Measurements from ENCODE around the gene KIF18B. TPM values are rescaled to one million over a fixed set of nuclear protein-coding genes. Genes with fewer than 3 reads are reported as not detected.

Gene KIF18B
- polyA plus RNA-seq, 1 experiment, result 10.6 TPM

DNA sequence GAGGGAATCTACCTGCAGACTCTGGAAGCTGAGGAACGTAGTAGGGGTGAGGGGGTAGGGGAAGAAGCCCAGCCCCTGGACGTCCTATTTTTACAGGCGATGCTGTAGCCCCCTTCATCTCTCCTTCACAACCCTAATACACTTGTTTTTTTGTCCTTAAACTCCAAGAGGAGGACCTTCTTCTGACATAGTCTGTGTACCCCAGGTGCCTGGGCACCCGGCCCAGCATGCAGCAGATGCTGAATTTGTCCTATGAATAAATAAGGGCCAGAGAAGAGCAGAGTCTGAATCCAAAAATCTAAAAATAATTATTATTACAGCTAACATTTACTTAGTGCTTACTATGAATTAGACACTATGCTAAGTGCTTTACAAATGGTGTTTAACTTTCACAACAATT lies 5.1 kb downstream of the KIF18B start:
- ChIA-PET CTCF (interaction anchor here (1.1 to 4.7 kb wide), 5 partner anchors 22 to 193 kb away, joined by 3 to 30 read pairs (median 4); partner anchors contain the start of gene ACBD4), POLR2A (no interaction called here)
- DNase-seq (ENCODE audit: low read depth), result no peak
- TF ChIP-seq, protein P1, sequence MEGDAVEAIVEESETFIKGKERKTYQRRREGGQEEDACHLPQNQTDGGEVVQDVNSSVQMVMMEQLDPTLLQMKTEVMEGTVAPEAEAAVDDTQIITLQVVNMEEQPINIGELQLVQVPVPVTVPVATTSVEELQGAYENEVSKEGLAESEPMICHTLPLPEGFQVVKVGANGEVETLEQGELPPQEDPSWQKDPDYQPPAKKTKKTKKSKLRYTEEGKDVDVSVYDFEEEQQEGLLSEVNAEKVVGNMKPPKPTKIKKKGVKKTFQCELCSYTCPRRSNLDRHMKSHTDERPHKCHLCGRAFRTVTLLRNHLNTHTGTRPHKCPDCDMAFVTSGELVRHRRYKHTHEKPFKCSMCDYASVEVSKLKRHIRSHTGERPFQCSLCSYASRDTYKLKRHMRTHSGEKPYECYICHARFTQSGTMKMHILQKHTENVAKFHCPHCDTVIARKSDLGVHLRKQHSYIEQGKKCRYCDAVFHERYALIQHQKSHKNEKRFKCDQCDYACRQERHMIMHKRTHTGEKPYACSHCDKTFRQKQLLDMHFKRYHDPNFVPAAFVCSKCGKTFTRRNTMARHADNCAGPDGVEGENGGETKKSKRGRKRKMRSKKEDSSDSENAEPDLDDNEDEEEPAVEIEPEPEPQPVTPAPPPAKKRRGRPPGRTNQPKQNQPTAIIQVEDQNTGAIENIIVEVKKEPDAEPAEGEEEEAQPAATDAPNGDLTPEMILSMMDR (IDR thresholded peaks at IDR 0.05; ENCODE audit: insufficient read depth, low read depth, low read length), result no peak
- Histone ChIP-seq H3K4me3 (ENCODE audit: low read depth, low read length) (no peak overlapping the region), H3K27me3 (ENCODE audit: control insufficient read depth, insufficient read depth, low read length) (no peaks in the 10 kb centered on the region), H3K36me3 (ENCODE audit: control insufficient read depth, insufficient read depth, low read length) (no peaks in the 10 kb centered on the region)

DNA sequence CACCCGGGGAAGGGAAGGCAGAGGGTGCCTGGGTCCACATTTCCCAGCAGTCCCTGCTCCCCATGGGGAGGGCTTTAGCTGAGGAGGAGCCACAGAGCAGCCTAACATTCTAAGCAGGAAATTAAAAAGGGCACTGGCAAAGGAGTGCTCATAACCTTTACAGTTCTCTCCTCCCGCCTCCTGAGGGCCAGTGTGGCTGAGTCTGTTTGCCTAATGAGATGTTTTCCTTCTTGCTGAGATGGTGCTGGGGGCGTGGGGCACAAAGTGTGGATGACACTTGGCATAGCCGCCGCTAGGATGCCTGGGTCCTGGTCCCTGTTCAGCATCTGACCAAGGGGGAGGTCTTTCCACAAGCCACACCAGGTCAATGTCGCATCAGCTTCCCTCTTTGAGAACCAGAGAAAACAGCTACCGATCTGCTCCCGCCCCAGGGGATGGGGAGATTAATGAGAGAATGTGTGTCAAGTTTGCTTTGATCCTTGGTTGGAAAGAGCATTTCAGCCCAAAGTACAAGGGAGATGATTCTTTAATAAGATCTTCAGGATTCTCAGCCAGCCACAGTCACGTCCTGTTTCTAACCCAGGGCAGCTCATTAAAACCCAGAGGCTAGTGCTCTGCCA lies 5.8 kb downstream of the KIF18B start:
- H3K4me3 ChIP-seq (ENCODE audit: low read depth, low read length), result no peak overlapping the region
- CTCF ChIA-PET, result interaction anchor here (0.8 to 4.7 kb wide), 5 partner anchors 22 to 194 kb away, joined by 3 to 30 read pairs (median 4); partner anchors contain the start of gene ACBD4
- no peaks in the 10 kb centered on the region for H3K27me3 ChIP-seq (ENCODE audit: control insufficient read depth, insufficient read depth, low read length)
- POLR2A ChIA-PET, result no interaction called here
- DNase-seq (ENCODE audit: low read depth), result no peak
- no peaks in the 10 kb centered on the region for H3K36me3 ChIP-seq (ENCODE audit: control insufficient read depth, insufficient read depth, low read length)
- TF ChIP-seq, protein P1 (IDR thresholded peaks at IDR 0.05; ENCODE audit: insufficient read depth, low read depth, low read length), result 0 out of 2 replicates have a peak, but pooled peaks have one; percentile 3

DNA sequence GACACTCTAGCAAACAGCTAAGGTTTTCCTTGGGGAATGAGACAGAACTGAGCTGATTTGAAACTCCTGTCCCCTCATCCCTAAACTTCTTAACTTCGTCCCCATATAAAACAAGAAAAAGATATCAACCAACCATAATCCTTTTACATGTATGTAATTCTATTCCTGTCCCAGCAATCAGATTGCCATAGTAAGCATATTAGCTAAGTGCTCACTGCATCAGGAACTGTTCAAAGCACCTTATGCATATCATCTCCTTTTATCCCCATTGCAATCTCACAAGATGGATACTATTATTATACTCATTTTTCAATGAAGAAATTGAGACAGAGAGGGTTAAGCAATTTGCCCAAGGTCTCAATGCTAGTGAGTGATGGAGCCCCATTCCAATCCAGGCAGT lies 6.8 kb downstream of the KIF18B start:
- CTCF ChIA-PET, result interaction anchor here (1.0 to 4.7 kb wide), 4 partner anchors 9 to 79 kb away, joined by 3 to 30 read pairs (median 6); no protein-coding TSS in a partner anchor
- Histone ChIP-seq H3K36me3 (ENCODE audit: control insufficient read depth, insufficient read depth, low read length) (peaks cover 2% of the 10 kb centered on the region; the same call in 1 of the 2 replicates), H3K27me3 (ENCODE audit: control insufficient read depth, insufficient read depth, low read length) (no peaks in the 10 kb centered on the region), H3K4me3 (ENCODE audit: low read depth, low read length) (no peak overlapping the region)
- TF ChIP-seq, protein P1 (IDR thresholded peaks at IDR 0.05; ENCODE audit: insufficient read depth, low read depth, low read length), result no peak
- DNase-seq (ENCODE audit: low read depth), result no peak
- POLR2A ChIA-PET, result no interaction called here

DNA sequence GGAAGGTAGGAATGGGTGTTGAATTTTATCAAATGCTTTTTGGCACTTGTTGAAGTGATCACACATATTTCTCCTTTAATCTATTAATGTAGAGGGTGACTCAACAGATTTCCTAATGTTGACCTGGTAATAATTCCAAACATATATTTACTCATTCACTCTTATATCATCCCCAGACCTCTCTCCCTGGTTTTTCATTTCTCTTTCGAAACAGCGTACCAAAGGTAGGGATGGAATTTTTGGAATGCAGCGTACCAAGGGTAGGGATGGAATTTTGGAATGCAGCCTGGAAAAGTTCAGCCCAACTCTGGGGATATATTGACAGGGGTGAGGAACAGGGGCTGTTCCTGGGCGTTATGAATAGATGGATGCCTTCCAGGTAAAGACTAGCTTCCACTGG lies 7.3 kb downstream of the KIF18B start:
- no peak for DNase-seq (ENCODE audit: low read depth)
- ChIA-PET CTCF (interaction anchor here (1.0 to 4.7 kb wide), 5 partner anchors 9 to 159 kb away, joined by 3 to 30 read pairs (median 4); no protein-coding TSS in a partner anchor), POLR2A (no interaction called here)
- H3K4me3 ChIP-seq (ENCODE audit: low read depth, low read length), result no peak overlapping the region
- H3K36me3 ChIP-seq (ENCODE audit: control insufficient read depth, insufficient read depth, low read length), result peaks cover 2% of the 10 kb centered on the region
- TF ChIP-seq, protein P1 (IDR thresholded peaks at IDR 0.05; ENCODE audit: insufficient read depth, low read depth, low read length), result no peak
- no peaks in the 10 kb centered on the region for H3K27me3 ChIP-seq (ENCODE audit: control insufficient read depth, insufficient read depth, low read length)

DNA sequence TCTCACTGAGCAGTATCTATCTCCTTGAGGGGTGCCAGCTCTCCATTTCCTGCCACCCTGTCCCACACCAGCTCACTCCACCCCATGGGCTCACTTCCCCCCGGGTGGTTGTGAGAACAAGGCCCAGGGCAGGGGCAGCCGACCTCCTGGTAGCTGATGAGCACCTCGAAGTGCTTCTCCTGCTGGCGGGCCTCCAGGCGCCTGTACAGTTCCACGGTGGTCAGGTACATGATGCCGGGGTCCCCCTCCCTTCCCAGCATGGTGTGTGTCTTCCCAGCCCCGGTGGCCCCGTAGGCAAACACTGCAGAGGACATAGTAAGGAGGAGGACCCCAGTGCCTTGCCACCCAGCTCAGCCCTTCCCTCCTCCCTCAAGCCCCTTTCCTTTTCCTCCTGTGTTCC lies 12.5 kb downstream of the KIF18B start:
- CTCF ChIA-PET, result interaction anchor here (3.2 kb wide), 1 partner anchor 86 kb away, joined by 12 read pairs; no protein-coding TSS in a partner anchor
- Histone ChIP-seq H3K4me3 (ENCODE audit: low read depth, low read length) (no peak overlapping the region), H3K36me3 (ENCODE audit: control insufficient read depth, insufficient read depth, low read length) (peaks cover 4% of the 10 kb centered on the region), H3K27me3 (ENCODE audit: control insufficient read depth, insufficient read depth, low read length) (no peaks in the 10 kb centered on the region)
- POLR2A ChIA-PET, result no interaction called here
- TF ChIP-seq, protein P1 (IDR thresholded peaks at IDR 0.05; ENCODE audit: insufficient read depth, low read depth, low read length), result no peak
- DNase-seq (ENCODE audit: low read depth), result no peak

All from BJ (cell line).